ENCODE measurements around the gene FANCI. TPM values are rescaled to one million over a fixed set of nuclear protein-coding genes. Genes with fewer than 3 reads are reported as not detected.

FANCI gene
- total RNA-seq, 1 donor from 2014 or later = 28.6 TPM

GRCh38 chr15:89283201-89283600, 39.4 kb downstream of the FANCI start:
- H3K27ac Mint-ChIP-seq (ENCODE audit: unreplicated experiment) = no peak overlapping the region
- no peak overlapping the region for H3K4me3 Mint-ChIP-seq (ENCODE audit: unreplicated experiment)
- no peaks in the 10 kb centered on the region for H3K4me1 Mint-ChIP-seq (ENCODE audit: unreplicated experiment)
- DNase-seq (ENCODE audit: low spot score) = no peak
- TF ChIP-seq, protein P1, sequence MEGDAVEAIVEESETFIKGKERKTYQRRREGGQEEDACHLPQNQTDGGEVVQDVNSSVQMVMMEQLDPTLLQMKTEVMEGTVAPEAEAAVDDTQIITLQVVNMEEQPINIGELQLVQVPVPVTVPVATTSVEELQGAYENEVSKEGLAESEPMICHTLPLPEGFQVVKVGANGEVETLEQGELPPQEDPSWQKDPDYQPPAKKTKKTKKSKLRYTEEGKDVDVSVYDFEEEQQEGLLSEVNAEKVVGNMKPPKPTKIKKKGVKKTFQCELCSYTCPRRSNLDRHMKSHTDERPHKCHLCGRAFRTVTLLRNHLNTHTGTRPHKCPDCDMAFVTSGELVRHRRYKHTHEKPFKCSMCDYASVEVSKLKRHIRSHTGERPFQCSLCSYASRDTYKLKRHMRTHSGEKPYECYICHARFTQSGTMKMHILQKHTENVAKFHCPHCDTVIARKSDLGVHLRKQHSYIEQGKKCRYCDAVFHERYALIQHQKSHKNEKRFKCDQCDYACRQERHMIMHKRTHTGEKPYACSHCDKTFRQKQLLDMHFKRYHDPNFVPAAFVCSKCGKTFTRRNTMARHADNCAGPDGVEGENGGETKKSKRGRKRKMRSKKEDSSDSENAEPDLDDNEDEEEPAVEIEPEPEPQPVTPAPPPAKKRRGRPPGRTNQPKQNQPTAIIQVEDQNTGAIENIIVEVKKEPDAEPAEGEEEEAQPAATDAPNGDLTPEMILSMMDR (IDR thresholded peaks at IDR 0.05; ENCODE audit: unreplicated experiment) = no peak
- peaks cover 13% of the 10 kb centered on the region for H3K36me3 Mint-ChIP-seq (ENCODE audit: low read depth, unreplicated experiment)
- H3K9me3 Mint-ChIP-seq (ENCODE audit: unreplicated experiment) = no peaks in the 10 kb centered on the region
- no peaks in the 10 kb centered on the region for H3K27me3 Mint-ChIP-seq (ENCODE audit: unreplicated experiment)

DNA sequence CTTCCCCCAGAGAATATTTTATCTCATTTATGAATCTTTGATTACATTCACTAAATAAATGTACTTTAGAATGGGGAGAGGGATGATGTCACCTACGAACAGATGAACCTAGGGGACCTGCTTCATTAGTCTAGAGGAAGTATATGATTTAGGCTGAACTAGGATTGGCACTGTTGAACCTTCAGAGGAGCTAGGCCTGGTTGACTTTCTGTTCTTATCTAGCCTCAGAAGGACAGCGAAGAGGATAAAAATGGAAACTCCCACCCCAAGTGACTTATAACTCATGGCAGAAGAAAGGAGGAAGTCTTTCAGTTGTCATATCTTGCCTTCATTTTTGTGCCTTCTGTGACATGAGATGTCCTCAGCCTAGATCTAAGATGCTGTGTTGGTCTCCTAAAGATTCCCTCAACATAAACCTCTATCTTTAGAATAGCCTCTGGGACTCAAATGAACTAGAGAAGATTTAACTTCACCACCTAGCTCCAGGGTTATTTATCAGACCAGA, 48.2 kb downstream of the FANCI start:
- no peak overlapping the region for H3K4me3 Mint-ChIP-seq (ENCODE audit: unreplicated experiment)
- no peaks in the 10 kb centered on the region for H3K9me3 Mint-ChIP-seq (ENCODE audit: unreplicated experiment)
- peaks cover 2% of the 10 kb centered on the region for H3K27me3 Mint-ChIP-seq (ENCODE audit: unreplicated experiment)
- peaks cover 14% of the 10 kb centered on the region for H3K36me3 Mint-ChIP-seq (ENCODE audit: low read depth, unreplicated experiment)
- no peak for DNase-seq (ENCODE audit: low spot score)
- H3K27ac Mint-ChIP-seq (ENCODE audit: unreplicated experiment) = no peak overlapping the region
- H3K4me1 Mint-ChIP-seq (ENCODE audit: unreplicated experiment) = no peaks in the 10 kb centered on the region
- TF ChIP-seq, protein P1 (IDR thresholded peaks at IDR 0.05; ENCODE audit: unreplicated experiment) = no peak

- DNase-seq (ENCODE audit: low spot score) = no peak
- no peak overlapping the region for H3K4me3 Mint-ChIP-seq (ENCODE audit: unreplicated experiment)
- peaks cover 2% of the 10 kb centered on the region for H3K27me3 Mint-ChIP-seq (ENCODE audit: unreplicated experiment)
- TF ChIP-seq, protein P1 (IDR thresholded peaks at IDR 0.05; ENCODE audit: unreplicated experiment) = no peak
- H3K27ac Mint-ChIP-seq (ENCODE audit: unreplicated experiment) = no peak overlapping the region
- H3K4me1 Mint-ChIP-seq (ENCODE audit: unreplicated experiment) = no peaks in the 10 kb centered on the region
- H3K36me3 Mint-ChIP-seq (ENCODE audit: low read depth, unreplicated experiment) = peaks cover 12% of the 10 kb centered on the region
- no peaks in the 10 kb centered on the region for H3K9me3 Mint-ChIP-seq (ENCODE audit: unreplicated experiment)
Observed at GRCh38 chr15:89293012-89293411, 49.2 kb downstream of the FANCI start.

DNA sequence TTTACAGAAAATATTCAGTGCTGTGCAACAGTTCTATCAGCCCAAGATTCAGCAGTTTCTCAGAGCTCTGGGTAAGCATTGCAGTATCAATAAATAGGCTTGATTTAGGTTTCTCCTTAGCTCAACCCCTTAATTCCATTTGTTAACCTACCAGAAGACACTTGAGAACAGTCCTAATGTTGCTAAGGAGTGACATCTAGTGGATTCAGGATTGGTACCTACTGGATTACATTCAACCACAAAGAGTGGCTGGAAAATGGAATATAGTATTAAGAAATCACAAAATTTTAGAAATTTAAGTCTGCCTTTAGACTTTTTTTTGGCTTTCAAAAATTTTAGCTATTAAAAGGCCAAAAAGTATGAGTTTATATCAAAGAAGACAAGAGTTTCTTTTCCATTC, 56.1 kb downstream of the FANCI start:
- H3K27me3 Mint-ChIP-seq (ENCODE audit: unreplicated experiment) = peaks cover 2% of the 10 kb centered on the region
- H3K36me3 Mint-ChIP-seq (ENCODE audit: low read depth, unreplicated experiment) = peaks cover 22% of the 10 kb centered on the region
- TF ChIP-seq, protein P1 (IDR thresholded peaks at IDR 0.05; ENCODE audit: unreplicated experiment) = no peak
- no peaks in the 10 kb centered on the region for H3K4me1 Mint-ChIP-seq (ENCODE audit: unreplicated experiment)
- no peak for DNase-seq (ENCODE audit: low spot score)
- H3K9me3 Mint-ChIP-seq (ENCODE audit: unreplicated experiment) = no peaks in the 10 kb centered on the region
- H3K27ac Mint-ChIP-seq (ENCODE audit: unreplicated experiment) = no peak overlapping the region
- H3K4me3 Mint-ChIP-seq (ENCODE audit: unreplicated experiment) = no peak overlapping the region

DNA sequence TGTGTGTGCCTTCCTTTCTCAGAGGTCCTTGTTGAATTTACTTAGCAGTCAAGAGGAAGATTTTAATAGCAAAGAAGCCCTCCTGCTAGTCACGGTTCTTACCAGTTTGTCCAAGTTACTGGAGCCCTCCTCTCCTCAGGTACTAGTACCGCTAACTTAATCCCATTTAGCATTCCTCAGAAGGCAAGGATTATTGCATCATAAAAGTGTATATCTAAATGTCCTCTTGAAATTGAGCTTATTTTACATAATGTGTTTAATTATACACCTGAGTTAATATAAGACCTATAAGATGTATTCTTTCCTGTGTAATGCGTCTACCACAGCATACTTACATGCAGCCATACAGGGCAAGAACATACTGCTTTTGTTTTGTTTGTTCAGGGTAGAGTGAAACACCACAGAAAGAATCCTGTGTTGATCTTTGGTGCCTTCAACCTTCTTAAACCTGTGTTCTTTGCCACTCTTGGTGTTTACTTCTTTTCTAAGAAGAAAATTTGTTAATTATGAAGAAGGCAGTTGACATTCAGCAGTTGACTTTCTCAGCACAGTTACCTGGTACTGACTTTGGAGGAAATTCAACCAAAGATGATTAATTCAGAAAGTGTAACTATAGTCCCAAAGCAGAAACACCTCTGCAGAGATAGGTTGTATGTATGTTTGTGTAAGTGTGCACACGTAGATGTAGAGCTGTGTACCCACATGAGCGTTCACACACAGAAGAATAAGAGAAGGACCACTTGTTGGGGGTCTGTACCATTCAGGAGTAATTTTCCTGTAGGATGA, 57.7 kb downstream of the FANCI start:
- Mint-ChIP-seq H3K36me3 (ENCODE audit: low read depth, unreplicated experiment) (peaks cover 16% of the 10 kb centered on the region), H3K4me1 (ENCODE audit: unreplicated experiment) (no peaks in the 10 kb centered on the region)
- no peak for DNase-seq (ENCODE audit: low spot score)

More for the DNA sequence above, 57.7 kb downstream of the FANCI start:
- no peak overlapping the region for H3K4me3 Mint-ChIP-seq (ENCODE audit: unreplicated experiment)
- H3K27ac Mint-ChIP-seq (ENCODE audit: unreplicated experiment) = no peak overlapping the region
- H3K9me3 Mint-ChIP-seq (ENCODE audit: unreplicated experiment) = no peaks in the 10 kb centered on the region
- no peaks in the 10 kb centered on the region for H3K27me3 Mint-ChIP-seq (ENCODE audit: unreplicated experiment)
- TF ChIP-seq, protein P1 (IDR thresholded peaks at IDR 0.05; ENCODE audit: unreplicated experiment) = no peak
